A549 (cell line): ENCODE results near the gene C2orf68.

ENCODE experiments used
- POLR2AphosphoS2 ChIP-seq: conservative IDR thresholded peaks from 2 replicates; pipeline ENCODE4 v1.6.1; 2012; ENCODE audit warnings: low read length, improper control_type of control experiment, inconsistent platforms
- RNF2 ChIP-seq: fragments of 200-600 bp; sonication (generic); IDR thresholded peaks from 2 replicates; pipeline ENCODE4 v1.6.1; 2016; ENCODE audit warnings: low read depth, mild to moderate bottlenecking, antibody characterized with exemption, moderate library complexity, borderline replicate concordance

DNA sequence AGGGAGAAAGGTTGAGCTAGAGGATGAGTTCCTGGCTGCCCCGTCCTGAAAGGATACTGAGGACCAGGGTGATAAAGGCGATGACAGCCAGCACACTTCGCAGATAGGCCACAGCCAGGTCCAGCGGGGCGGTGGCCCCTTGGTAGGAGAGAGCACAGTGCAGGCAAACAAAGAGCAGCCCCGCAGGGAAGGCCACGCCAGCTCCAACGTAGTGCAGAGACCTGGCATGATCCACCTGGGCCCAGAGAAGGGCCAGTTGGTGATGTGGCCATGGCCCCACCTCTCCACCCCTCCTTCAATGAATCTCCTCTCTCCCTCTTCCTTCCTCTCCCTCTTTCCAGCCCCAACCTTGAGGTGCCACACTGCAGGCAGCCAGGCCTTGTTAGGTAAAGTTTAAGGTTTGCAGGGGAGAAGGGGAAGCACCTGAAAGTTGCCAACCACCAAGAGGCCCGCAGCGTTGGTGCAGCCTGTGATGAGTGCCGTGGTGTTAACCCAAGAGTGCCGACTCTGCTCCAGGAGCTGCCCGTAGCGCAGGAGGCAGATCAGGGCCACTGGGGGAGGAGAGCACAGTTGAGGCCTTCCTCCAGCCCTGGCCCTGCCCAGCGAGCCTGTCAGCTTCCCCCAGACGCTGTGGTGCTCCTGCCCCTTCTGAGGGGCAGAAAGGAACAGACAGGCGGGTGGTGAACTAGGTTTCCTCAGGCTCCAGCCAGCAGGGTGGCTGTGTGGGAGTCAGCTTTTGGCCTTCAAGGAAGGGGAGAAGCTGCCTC lies 12.2 kb downstream of the C2orf68 start:
- TF ChIP-seq POLR2AphosphoS2: no peak
- no peak for TF ChIP-seq RNF2
